H1 (cell line): ENCODE data around the gene IMP3. TPM values are rescaled to one million over a fixed set of nuclear protein-coding genes. Genes with fewer than 3 reads are reported as not detected.

Source experiments
- BACH1 ChIP-seq: IDR thresholded peaks from 2 replicates; pipeline ENCODE4 v1.6.1; 2012; ENCODE audit warnings: low read length, improper control_type of control experiment
- RBBP5 ChIP-seq: IDR thresholded peaks from 2 replicates; pipeline ENCODE4 v1.7.1; 2012; ENCODE audit warnings: low read depth, mild to moderate bottlenecking, inconsistent platforms, low read length, moderate library complexity, borderline replicate concordance
- RNF2 ChIP-seq: fragments of 200-900, 300-1000 bp; sonication (generic); IDR thresholded peaks from 2 replicates; pipeline ENCODE4 v1.7.1; 2016; ENCODE audit warnings: borderline replicate concordance, low read depth, mild to moderate bottlenecking, antibody characterized with exemption, low read length; ENCODE audit not compliant: poor library complexity, severe bottlenecking; ENCODE audit errors: missing control alignments
- SIX5 ChIP-seq: IDR thresholded peaks from 2 replicates; pipeline ENCODE4 v1.6.1; 2011; ENCODE audit warnings: mild to moderate bottlenecking, low read depth, low read length
- polyA plus RNA-seq, 7 experiments: library from polyadenylated mRNA; depleted of rRNA in 3 of 7; stranded (reverse) in 5 of 7; unstranded in 2 of 7; fragments of >200 nt in 5 of 7; fragments of 200-250 nt in 2 of 7; gene quantifications; 1 replicate in 5 of 7; 2 replicates in 1 of 7; 4 replicates in 1 of 7; pipeline versions ENCODE4 v1.2.1 to v1.2.3, GENCODE V29; 2011 to 2013; ENCODE audit warnings: missing spikeins in 2 of 7, mixed read lengths in 2 of 7
- total RNA-seq: library from RNA; stranded (reverse); fragmentation: NEBNext Ultra II Directional; extraction: Animal tissue kit (Norgen Biotek cat#: 25700); gene quantifications from 2 replicates; pipeline ENCODE4 v1.2.1, GENCODE V29; 2021

IMP3 gene
- total and polyA plus RNA-seq, 2 of the 8 experiments (the other 6 are each of a cell fraction or from before 2014, with no cell fraction given), result 114 to 273 TPM

GRCh38 chr15:75656331-75656730, 16.3 kb upstream of the IMP3 start (continued):
- TF ChIP-seq BACH1 (no peak), RNF2 (no peak), RBBP5 (no peak), SIX5 (no peak)
